Astrocyte of the spinal cord (primary cell): ENCODE results near the gene LRRFIP1.

Experiments
- DNase-seq: peaks from one replicate; pipeline ENCODE4 v3.0.0; 2011; ENCODE audit warnings: low read depth, low spot score
- H3K4me3 ChIP-seq: 2 replicates; pipeline ENCODE4 v1.5.1; 2011; ENCODE audit warnings: low read depth, mild to moderate bottlenecking, low read length, moderate library complexity
- CTCF ChIP-seq: IDR thresholded peaks from 2 replicates; pipeline ENCODE4 v1.5.1; 2012; ENCODE audit warnings: low read depth, mild to moderate bottlenecking, low read length, inconsistent platforms
- in situ Hi-C: cut with HindIII; loops from 2 replicates; pipeline ENCODE4 v1.10.0; 2017; ENCODE audit warnings: low sequenced_read_pairs

The LRRFIP1 gene

DNA sequence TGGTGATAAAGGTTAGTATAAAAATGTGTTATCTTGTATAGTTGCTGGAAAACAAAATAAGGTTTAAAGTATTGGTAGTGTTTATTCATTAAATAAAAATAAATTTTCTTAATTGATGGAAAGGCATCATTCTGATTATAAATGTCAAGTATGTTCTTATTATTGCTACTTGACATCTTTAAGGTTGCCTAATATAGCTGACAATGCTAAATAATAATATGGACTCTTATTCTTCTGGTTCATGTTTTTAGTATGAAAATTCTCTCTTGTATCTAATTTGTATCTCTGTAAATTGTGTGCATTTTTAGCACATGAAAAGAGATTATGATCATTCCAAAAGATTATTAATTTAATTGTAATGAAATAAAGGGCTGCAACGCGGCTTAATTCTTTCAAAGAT is 196.2 kb downstream of the LRRFIP1 start:
- H3K4me3 ChIP-seq: no peak overlapping the region
- TF ChIP-seq CTCF: no peak
- in situ Hi-C loops: no loop called here
- no peak for DNase-seq

GRCh38 chr2:237824085-237824484 is 196.7 kb downstream of the LRRFIP1 start:
- DNase-seq: no peak
- in situ Hi-C loops: no loop called here
- TF ChIP-seq CTCF: no peak
- H3K4me3 ChIP-seq: no peak overlapping the region

DNA sequence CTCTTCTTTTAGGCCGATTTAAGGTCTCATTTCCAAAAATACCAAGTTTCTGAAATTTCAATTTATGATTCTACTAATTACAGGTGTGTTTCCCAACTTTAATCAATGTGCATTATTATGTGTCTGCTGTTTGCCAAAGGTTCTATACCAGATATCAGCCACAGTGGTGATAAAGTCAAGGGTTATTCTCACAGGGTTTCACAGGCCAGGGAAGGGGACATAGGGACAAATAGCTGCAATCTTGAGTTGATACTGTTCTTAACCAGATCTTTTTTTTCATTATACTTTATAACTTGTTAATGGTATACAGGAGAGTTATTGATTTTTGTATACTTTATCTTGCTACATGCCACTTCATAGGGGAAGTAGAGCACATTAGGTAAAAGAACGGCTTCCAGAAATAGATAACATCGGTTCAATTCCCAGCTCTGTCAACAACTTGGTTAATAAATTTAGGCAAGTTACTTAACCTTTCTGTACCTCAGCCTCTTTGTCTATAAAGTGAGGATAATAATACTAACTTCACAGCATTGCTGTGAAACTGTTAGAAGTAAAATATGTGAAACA is 200.1 kb downstream of the LRRFIP1 start:
- TF ChIP-seq CTCF: no peak
- DNase-seq: no peak
- no peak overlapping the region for H3K4me3 ChIP-seq
- in situ Hi-C loops: no loop called here
